OCI-LY3 (cell line): ENCODE results near the gene ADAMTS15.

ENCODE experiments used
- H2AFZ ChIP-seq: fragments of 200-600, 300-600 bp; shearing (Covaris generic); 2 replicates; pipeline ENCODE4 v1.6.0; 2014; ENCODE audit warnings: antibody characterized with exemption, low read depth, low read length
- H3K27ac ChIP-seq: fragments of 200-600, 300-600 bp; sonication (generic); 2 replicates; pipeline ENCODE4 v1.5.1; 2014; ENCODE audit warnings: mild to moderate bottlenecking, low read length, moderate library complexity, mixed read lengths
- H3K27me3 ChIP-seq: fragments of 200-600, 300-600 bp; sonication (generic); 2 replicates; pipeline ENCODE4 v1.6.1; 2014; ENCODE audit warnings: low read depth, low read length, mixed read lengths
- H3K36me3 ChIP-seq: fragments of 200-600, 300-600 bp; sonication (generic); replicated peaks from 2 replicates; pipeline ENCODE3; 2014; ENCODE audit warnings: low read depth, low read length, mixed read lengths
- H3K4me1 ChIP-seq: fragments of 300-600, 200-600 bp; sonication (generic); 2 replicates; pipeline ENCODE4 v1.6.1; 2014; ENCODE audit warnings: low read length, mixed read lengths
- H3K4me2 ChIP-seq: fragments of 200-600, 300-600 bp; sonication (generic); 2 replicates; pipeline ENCODE4 v1.6.1; 2014; ENCODE audit warnings: low read length, mixed read lengths
- H3K4me3 ChIP-seq: fragments of 300-600, 200-600 bp; sonication (generic); 2 replicates; pipeline ENCODE4 v1.5.1; 2014; ENCODE audit warnings: antibody characterized with exemption, mild to moderate bottlenecking, low read length, moderate library complexity
- H3K79me2 ChIP-seq: fragments of 300-600, 200-600 bp; shearing (Covaris generic); 2 replicates; pipeline ENCODE4 v1.6.1; 2014; ENCODE audit warnings: mild to moderate bottlenecking, low read length, mixed read lengths
- H3K9ac ChIP-seq: fragments of 300-600, 200-600 bp; shearing (Covaris generic); 2 replicates; pipeline ENCODE4 v1.6.0; 2014; ENCODE audit warnings: mild to moderate bottlenecking, low read length, moderate library complexity
- H3K9me3 ChIP-seq: fragments of 200-600, 300-600 bp; shearing (Covaris generic); 2 replicates; pipeline ENCODE4 v1.6.1; 2014; ENCODE audit warnings: low read length, mixed read lengths; ENCODE audit not compliant: insufficient read depth
- H4K20me1 ChIP-seq: fragments of 200-600, 300-600 bp; sonication (generic); 2 replicates; pipeline ENCODE4 v1.6.1; 2016; ENCODE audit warnings: low read length, mixed read lengths; ENCODE audit not compliant: insufficient read depth
- CTCF ChIP-seq: fragments of 200-600, 300-600 bp; sonication (generic); IDR thresholded peaks from 2 replicates; pipeline ENCODE4 v1.5.1; 2014; ENCODE audit warnings: antibody characterized with exemption, low read length, low read depth
- EZH2phosphoT487 ChIP-seq: fragments of 200-600 bp; shearing (Covaris generic); IDR thresholded peaks from 2 replicates; pipeline ENCODE4 v1.6.1; 2018; ENCODE audit warnings: antibody characterized with exemption, mixed run types, low read depth

Gene ADAMTS15

DNA sequence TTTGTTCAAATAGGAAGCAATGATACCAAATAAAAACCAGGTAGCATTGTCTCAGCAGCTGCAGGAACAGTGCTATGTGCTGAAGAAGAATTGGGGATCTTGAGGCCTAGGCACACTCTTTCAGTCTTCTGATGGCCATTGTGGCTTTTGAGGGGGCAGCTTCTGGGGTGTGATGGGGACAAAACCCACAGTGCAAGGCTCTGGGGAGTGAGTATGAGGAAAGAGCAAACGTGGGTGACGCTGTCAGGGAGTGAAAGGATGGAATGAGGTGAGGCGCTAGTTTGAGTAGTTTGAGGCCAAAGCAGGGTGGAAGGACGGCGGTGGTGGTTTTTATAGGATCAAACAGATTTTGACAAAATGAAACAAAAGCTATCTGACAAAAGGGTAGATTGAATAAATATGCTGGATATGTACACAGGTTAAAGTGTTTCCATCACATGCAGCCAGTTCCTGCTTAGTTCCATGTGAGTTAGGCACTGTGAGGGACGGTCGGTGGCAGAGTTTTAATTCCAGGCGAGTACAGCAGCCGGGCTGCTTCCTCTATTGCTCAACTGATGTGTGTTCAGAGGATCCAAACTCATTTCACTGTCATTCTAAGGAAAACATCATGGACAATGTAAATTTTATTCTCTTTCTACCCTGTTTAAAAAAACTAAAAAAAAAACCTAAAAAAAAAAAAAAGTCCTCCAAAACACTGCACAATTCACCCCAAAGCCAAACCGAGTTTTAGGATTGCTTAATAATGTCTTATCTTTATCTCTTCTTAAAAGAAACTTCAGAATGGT, 18.9 kb downstream of the ADAMTS15 start:
- H3K9ac ChIP-seq: no peak overlapping the region

DNA sequence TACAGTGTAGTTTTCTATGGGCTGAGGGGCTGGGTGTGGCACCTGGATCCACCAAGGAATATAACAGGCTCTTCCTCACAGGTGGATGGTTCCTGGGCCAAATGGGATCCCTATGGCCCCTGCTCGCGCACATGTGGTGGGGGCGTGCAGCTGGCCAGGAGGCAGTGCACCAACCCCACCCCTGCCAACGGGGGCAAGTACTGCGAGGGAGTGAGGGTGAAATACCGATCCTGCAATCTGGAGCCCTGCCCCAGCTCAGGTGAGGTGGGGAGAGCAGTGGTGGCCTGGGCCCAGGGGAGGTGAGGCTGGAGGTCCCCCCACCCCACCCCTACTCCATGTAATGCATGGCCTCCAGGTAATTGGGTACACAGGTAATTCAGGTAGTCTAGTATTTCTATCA, 20.7 kb downstream of the ADAMTS15 start:
- H3K36me3 ChIP-seq: no peaks in the 10 kb centered on the region
- TF ChIP-seq CTCF (no peak), EZH2phosphoT487 (no peak)
- H3K9me3 ChIP-seq: no peaks in the 10 kb centered on the region
- no peaks in the 10 kb centered on the region for H3K27me3 ChIP-seq
- no peak overlapping the region for H3K27ac ChIP-seq
- H3K79me2 ChIP-seq: no peaks in the 10 kb centered on the region
- H2AFZ ChIP-seq: no peak overlapping the region
- no peak overlapping the region for H3K9ac ChIP-seq
- H3K4me1 ChIP-seq: peaks cover 14% of the 10 kb centered on the region
- no peak overlapping the region for H3K4me2 ChIP-seq
- no peaks in the 10 kb centered on the region for H4K20me1 ChIP-seq
- no peak overlapping the region for H3K4me3 ChIP-seq

More for the DNA sequence above, 18.9 kb downstream of the ADAMTS15 start:
- Histone ChIP-seq H3K4me1 (peaks cover 14% of the 10 kb centered on the region), H3K27me3 (no peaks in the 10 kb centered on the region), H4K20me1 (no peaks in the 10 kb centered on the region), H3K9me3 (no peaks in the 10 kb centered on the region), H3K4me3 (no peak overlapping the region), H2AFZ (no peak overlapping the region), H3K79me2 (no peaks in the 10 kb centered on the region), H3K4me2 (no peak overlapping the region), H3K27ac (no peak overlapping the region), H3K36me3 (no peaks in the 10 kb centered on the region)
- no peak for TF ChIP-seq CTCF
- no peak for TF ChIP-seq EZH2phosphoT487

DNA sequence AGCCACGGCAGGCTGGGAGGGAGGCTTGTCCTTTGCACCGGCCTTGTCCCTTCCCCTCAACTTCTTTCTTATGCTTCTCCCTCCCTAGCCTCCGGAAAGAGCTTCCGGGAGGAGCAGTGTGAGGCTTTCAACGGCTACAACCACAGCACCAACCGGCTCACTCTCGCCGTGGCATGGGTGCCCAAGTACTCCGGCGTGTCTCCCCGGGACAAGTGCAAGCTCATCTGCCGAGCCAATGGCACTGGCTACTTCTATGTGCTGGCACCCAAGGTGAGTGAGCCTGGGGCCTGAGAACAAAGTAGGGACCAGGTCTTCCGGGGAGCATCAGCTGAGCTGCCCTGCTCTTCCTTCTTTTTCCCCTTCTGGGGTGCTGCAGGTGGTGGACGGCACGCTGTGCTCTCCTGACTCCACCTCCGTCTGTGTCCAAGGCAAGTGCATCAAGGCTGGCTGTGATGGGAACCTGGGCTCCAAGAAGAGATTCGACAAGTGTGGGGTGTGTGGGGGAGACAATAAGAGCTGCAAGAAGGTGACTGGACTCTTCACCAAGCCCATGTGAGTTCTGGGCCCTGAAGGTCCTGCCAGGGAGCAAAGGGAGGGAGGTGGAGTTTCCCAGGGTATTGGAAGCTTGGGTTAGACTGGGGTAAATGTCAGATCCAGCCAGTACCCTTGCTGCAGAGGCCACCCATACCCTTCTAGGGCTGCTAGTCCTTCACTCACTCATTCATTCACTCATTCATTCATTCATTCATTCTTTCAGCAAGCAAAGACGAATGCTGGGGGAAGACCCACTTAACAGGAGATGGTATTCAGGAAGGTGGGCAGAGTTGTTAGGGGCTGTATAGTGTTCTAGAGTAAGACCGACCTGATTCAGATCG, 22.6 kb downstream of the ADAMTS15 start:
- Histone ChIP-seq H3K4me1 (no peaks in the 10 kb centered on the region), H3K79me2 (no peaks in the 10 kb centered on the region), H3K27me3 (no peaks in the 10 kb centered on the region), H3K36me3 (no peaks in the 10 kb centered on the region), H4K20me1 (no peaks in the 10 kb centered on the region), H3K4me2 (no peak overlapping the region), H3K9me3 (no peaks in the 10 kb centered on the region), H2AFZ (no peak overlapping the region), H3K4me3 (no peak overlapping the region), H3K9ac (no peak overlapping the region), H3K27ac (no peak overlapping the region)
- TF ChIP-seq EZH2phosphoT487 (no peak), CTCF (no peak)

DNA sequence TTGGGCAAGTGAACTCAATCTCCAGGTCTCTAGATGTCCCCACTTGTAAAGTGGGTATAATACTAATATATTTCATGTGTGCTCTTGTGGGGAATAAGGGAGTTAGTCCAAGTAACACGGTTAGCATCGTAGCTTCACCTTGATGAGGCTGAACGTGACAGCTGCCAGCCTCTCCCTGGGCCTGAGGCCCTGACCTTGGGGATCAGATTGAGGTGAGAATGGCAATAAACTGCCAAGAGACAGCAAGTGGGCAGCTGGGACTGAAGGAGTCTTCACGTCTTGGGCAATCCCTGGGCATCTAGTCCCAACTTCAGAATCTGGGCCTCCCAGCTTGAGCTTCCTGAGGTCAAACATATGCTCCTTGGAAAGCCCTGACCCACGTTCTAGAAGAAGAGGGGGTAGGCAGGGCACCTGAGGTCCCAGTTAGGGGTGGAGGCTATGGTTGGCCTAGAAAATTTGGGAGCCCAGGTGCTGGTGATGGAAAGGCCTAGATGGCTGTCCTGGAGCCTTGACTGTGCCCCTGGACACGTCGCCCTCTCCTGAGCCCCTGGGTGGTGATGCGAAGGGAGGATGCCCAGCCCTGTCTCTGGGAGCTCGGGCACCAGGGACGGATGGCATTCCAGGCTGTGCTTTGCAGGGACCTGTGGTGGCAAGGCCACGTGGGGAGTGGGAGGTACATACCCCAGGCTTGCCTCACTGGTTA, 23.4 kb downstream of the ADAMTS15 start:
- TF ChIP-seq EZH2phosphoT487 (no peak), CTCF (no peak)
- Histone ChIP-seq H3K9ac (no peak overlapping the region), H3K27ac (no peak overlapping the region), H3K79me2 (no peaks in the 10 kb centered on the region), H3K4me2 (no peak overlapping the region), H2AFZ (no peak overlapping the region), H3K9me3 (no peaks in the 10 kb centered on the region), H4K20me1 (no peaks in the 10 kb centered on the region), H3K4me1 (no peaks in the 10 kb centered on the region), H3K36me3 (no peaks in the 10 kb centered on the region), H3K27me3 (no peaks in the 10 kb centered on the region), H3K4me3 (no peak overlapping the region)
